Stimulated activated CD4-positive, alpha-beta T cell treated with anti-CD3 and anti-CD28 coated beads, Interleukin-12 subunit alpha, Interleukin-12 subunit beta, amount 100 ng/mL, for 4 hours (primary cell): ENCODE data around the gene RASD2.
A peak's percentile ranks its signal among the peaks of the same experiment; 100 is the strongest.

Experiments used
- DNase-seq: peaks from one replicate; pipeline ENCODE4 v3.0.0-alpha.2; 2020

RASD2 gene

GRCh38 chr22:35519306-35520000 lies 21.2 kb upstream of the RASD2 start:
- DNase-seq = no peak

GRCh38 chr22:35521358-35522224 lies 19.0 kb upstream of the RASD2 start:
- no peak for DNase-seq

DNA sequence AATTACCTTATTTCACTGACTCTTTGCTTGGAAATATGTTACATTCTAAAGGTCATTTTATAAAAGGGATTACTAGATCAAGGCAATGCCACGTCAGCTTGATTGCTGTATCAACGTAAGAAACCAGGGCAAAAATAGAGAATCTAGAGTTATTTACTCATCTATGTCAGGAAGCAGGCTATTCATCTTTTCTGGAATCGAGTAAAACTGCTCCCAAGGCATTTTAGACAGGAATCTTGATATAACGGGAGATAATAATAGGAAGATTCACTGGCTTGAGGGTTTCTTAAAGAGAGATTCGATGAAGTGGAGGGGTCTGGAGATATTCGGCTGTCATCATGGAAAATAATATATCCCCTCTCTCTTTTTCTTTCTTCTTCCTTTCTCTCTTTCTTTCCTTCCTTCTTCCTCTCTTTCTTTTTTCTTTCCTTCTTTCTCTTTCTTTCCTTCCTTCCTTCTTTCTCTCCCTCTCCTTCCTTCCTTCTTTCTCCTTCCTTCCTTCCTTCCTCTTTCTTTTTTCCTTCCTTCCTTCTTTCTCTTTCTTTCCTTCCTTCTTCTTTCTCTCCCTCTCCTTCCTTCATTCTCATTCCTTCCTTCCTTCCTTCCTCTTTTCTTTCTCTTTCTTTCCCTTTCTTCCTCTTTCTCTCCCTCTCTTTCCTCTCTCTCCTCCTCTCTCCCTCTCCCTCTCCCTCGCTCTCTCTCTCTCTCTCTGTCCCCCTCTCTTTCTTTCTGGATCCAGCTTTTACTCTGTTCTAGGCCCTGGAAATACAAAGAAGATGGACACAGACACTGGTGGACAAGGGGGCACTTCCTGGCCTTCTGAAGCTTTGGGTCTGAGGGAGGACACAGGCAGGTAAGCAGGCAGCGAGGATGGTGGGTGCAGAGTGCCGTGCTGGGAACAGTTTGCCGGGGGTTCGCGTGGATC lies 18.1 kb upstream of the RASD2 start:
- DNase-seq = no peak

GRCh38 chr22:35523167-35523947 lies 17.3 kb upstream of the RASD2 start:
- DNase-seq = no peak

DNA sequence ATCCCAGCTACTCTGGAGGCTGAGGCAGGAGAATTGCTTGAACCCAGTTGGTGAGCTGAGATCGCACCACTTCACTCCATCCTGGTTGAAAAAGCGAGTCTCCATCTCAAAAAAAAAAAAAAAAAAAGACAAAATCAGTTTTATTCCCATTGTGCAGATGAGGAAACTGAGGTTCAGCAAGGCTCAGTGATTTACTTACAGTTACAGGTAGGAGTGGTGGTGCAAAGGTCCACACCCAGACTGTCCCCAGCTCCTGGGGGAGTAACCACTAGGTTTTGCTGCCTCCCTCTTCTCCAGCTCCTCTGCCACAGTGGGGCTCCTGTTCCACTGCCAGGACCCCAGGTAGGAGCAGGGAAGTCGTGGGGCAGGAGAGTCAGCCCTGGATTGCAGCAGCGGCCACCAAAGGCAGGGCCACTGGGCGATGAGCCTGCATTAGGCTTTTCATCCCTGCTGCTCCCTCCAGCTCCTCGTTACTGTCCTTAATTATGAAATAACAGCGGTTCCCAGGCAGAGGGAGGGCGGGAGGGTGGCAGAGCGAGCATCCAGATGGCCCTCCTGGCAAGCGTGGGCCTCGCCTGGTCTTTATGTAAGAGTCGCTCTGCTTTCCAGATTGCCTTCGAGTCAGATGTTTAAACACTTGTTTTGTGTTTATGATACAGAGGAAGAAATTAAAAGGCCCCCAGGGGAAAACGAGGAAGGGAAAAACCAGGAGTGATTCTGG lies 15.5 kb upstream of the RASD2 start:
- no peak for DNase-seq

- no peak for DNase-seq
Measured at GRCh38 chr22:35525687-35526332, 14.8 kb upstream of the RASD2 start.

DNA sequence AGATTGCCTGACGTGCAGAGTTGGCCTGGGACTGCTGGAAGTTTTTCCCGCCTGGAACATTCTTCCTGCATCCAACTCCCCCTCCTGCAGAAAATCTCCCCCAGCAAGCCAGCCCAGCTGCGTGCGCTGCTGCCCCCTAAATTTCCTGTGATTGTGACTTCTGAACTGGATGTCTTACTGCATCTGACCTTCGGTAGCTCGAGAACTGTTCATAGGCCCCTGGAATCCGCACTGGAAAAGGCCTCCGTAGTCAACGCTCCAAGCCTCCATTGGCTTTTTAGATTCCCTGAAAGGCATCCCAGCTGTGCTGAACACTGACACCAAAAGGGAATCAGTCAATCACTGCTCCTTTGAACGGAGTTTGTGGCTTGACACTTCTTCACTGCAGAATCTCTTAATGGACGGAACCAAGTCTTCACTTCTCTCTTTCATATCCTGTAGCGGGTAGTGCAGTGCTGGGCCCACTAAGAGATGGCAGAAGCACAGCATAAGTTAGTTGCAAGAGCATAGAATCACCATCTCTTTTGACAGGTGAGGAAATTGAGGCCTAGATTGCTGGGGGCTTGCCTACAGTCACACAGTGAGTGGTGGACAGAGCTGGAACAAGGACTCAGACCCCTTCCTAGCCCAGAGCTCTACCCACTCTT lies 14.2 kb upstream of the RASD2 start:
- DNase-seq = no peak

- DNase-seq = no peak
Measured at GRCh38 chr22:35528927-35529326, 11.7 kb upstream of the RASD2 start.

DNA sequence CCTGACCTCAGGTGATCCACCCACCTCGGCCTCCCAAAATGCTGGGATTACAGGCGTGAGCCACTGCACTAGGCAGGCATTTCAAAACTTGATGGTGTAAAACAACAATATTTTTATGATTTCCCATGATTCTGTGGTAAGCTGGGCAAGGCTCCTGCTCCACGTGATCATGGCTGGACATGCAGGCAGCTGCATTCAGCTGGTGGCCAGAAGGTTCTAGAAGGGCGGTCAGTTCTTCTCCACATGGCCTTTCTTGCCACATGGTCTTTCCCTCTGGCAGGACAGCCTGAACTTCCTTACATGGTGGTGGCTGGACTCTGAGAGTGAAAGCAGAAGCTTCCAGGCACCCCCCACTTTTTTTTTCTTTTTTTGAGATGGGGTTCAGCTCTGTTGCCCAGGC lies 9.9 kb upstream of the RASD2 start:
- DNase-seq = no peak

DNA sequence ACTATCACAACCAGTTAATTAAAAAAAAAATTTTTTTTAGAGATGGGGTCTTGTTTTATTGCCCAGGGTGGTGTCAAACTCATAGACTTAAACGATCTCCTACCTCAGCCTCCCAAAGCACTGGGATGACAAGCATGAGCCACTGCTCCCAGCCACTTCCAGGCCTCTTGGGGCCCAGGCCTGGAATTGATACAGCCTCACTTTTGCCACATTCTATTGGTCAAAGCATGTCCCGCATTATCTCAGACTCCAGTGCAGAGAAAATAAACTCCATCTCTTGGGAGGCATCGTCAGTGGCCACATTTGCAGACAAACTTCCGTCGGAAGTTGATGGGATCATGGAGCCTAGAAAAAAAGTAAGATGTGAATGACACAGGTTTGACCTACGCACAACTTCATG lies 9.4 kb upstream of the RASD2 start:
- no peak for DNase-seq

DNA sequence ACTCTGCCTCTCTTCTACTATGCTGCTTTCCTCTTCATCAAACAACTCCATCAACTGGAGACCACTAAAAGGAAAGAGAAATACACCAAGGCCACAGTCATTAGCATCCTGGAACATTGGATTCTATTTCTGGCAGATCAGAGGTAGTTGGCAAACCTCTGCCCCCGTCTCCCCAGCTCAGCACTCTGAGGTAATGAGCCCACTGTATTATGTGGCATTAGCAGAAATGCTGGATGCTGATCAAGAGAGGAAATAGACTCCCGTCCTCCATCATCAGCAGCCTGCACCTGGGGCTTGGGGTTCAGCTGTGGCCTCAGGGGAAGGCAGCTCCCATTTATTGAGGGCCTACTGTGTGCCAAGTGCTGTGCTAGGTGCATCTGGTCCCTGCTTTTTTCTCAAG lies 9.0 kb upstream of the RASD2 start:
- no peak for DNase-seq

GRCh38 chr22:35533365-35534029 lies 7.1 kb upstream of the RASD2 start:
- DNase-seq = no peak

GRCh38 chr22:35534091-35534490 lies 6.5 kb upstream of the RASD2 start:
- DNase-seq = no peak

DNA sequence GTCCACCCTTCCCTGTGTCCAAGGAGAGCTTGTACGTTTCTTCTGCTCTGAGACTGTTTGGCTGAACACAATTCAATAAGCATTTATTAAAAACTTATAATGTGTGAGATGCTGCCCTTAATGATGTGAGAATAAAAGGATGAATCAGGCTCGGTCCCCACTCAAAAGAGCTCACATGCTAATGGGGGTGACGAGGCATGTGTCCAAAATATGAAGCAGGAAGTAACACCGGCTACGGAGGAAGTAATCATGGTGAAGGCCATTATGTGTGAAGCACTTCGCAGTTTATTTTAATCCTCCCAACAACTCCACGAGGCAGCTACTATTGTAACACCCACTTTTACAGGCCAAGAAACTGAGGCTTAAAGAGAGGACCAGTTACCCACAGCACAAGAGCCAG lies 3.4 kb upstream of the RASD2 start:
- no peak for DNase-seq

GRCh38 chr22:35538801-35539321 lies 1.8 kb upstream of the RASD2 start:
- peak; percentile 28 for DNase-seq

DNA sequence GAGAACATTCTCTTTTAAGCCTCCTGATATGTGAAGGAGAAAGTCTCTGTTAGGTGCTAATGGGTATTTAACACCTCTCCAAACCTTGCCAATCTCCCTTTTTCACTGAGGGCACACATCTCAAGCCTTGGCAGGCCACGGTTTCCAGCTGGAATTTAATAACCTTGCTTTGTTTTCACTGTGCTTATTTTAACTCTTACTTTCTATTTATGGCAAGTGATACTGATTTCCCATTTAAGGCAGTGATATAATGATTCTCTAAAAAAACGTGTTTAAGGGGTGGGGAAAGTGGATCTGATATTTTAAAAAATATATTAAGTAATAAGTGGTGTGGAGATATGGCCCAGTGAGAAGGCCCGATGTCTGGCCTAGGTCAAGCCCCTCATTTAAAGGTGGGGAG lies 1.1 kb upstream of the RASD2 start:
- no peak for DNase-seq

DNA sequence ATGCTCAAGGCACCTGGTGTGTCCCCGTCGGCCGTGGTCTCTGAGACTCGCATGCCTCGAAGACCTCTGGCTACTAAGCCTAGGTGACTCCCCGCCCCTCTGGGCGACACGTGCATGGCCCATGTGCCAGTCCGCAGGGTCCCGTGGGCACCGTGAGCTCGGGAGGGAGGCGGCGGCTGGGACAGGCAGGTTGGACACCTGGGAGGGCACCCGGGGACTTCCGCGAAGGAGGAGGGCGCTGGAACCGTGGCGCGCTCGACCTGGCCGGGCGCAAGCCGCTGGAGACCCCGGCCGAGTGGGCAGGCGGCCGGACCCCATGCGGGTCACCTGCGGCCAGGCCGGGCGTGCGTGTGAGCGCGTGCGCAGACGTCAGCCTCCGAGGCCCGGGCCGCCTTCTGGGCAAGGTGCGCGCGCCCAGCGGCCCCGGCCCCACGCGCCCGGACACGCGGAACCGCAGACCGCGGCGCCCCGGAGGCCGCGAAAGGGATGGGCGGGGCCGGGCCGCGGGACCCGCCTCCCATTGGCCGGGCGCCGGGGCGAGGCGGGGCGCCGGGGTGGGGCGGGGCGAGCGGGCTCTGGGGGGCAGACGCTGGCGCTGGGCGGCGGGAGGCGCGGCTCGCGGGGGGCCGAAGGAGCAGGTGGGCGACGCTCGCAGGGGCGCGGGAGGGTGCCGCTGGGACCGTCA lies 579 bp upstream of the RASD2 start:
- peak; percentile 74 for DNase-seq

DNA sequence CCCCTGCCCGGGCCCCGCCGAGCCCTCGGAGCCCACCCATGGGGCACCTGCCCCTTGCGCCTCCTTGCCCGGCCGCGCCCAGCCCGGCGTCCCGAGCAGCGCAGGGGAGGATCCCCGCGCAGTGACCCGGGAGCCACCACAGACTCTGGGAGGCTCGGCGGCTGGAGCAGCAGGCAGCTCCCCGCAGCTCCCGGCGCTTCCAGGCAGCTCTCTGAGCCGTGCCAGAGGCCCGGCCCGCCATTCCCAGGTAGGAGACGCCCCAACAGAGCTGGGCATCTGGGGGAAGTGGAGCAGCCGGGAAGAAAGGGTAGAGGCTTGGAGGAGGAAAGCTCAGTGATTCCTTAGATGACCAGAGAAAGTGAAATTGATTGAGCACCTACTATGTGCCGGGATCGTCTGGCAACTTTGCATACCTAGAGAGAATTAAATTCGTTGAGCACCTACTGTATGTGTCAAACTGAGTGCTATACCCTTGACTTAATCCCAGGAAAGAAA lies 670 bp downstream of the RASD2 start:
- DNase-seq = no peak
